ENCODE data around the gene ZNF181. TPM values are rescaled to one million over a fixed set of nuclear protein-coding genes. Genes with fewer than 3 reads are reported as not detected.
"Not testable (repeated sequence)": the region's sequence is repeated elsewhere in the genome, so short reads cannot be mapped to it uniquely, and the experiment has no call there.

Gene ZNF181
- total RNA-seq: 10 to 100 TPM in 3 of 4 donors, 1 to 10 TPM in 1; 5.4 to 16.8 (median 12.1) TPM

GRCh38 chr19:34733746-34734536, at the start of gene ZNF181:
Gene ZNF181, plus strand, starts transcription at chr19:34734243. Its CDS starts 795 bp downstream, at chr19:34735038.
- peak; percentile 85 to 97 for DNase-seq (ENCODE audit: low spot score in 2 of 2)
- TF ChIP-seq CTCF (IDR thresholded peaks at IDR 0.05): no peak
- no peak for TF ChIP-seq POLR2A (IDR thresholded peaks at IDR 0.05)
- intact Hi-C loops (cut with DNase I; ENCODE audit: low total_unique reads): no loop called here
- peak within 1 kb of the TSS; percentile 78 for H3K4me3 ChIP-seq (ENCODE audit: low read depth, poor library complexity, severe bottlenecking)
- 0 to 1% methylated on average over 30 to 31 of the region's 67 CpGs for WGBS, 2 donors

- intact Hi-C loops (cut with DNase I; ENCODE audit: low total_unique reads); H3K4me3 ChIP-seq (ENCODE audit: low read depth, poor library complexity, severe bottlenecking); DNase-seq (ENCODE audit: low spot score in 2 of 2): not testable (repeated sequence)
- WGBS, 2 donors: 96 to 97% methylated on average over 5 of the region's 5 CpGs
Measured at GRCh38 chr19:34685266-34685665, 48.8 kb upstream of the ZNF181 start.

GRCh38 chr19:34686455-34686854, 47.6 kb upstream of the ZNF181 start:
- no peak for TF ChIP-seq CTCF (IDR thresholded peaks at IDR 0.05)
- TF ChIP-seq POLR2A (IDR thresholded peaks at IDR 0.05): no peak
- H3K4me3 ChIP-seq (ENCODE audit: low read depth, poor library complexity, severe bottlenecking): no peak overlapping the region
- intact Hi-C loops (cut with DNase I; ENCODE audit: low total_unique reads): no loop called here
- 87 to 91% methylated on average over 5 of the region's 5 CpGs for WGBS, 2 donors
- DNase-seq (ENCODE audit: low spot score in 2 of 2): no peak

- TF ChIP-seq POLR2A (IDR thresholded peaks at IDR 0.05): no peak
- TF ChIP-seq CTCF (IDR thresholded peaks at IDR 0.05): no peak
- 66 to 89% methylated on average over 2 of the region's 2 CpGs for WGBS, 2 donors
- no peak for DNase-seq (ENCODE audit: low spot score in 2 of 2)
- intact Hi-C loops (cut with DNase I; ENCODE audit: low total_unique reads): no loop called here
- H3K4me3 ChIP-seq (ENCODE audit: low read depth, poor library complexity, severe bottlenecking): no peak overlapping the region
Measured at GRCh38 chr19:34687348-34687747, 46.7 kb upstream of the ZNF181 start.

- no peak overlapping the region for H3K4me3 ChIP-seq (ENCODE audit: low read depth, poor library complexity, severe bottlenecking)
- intact Hi-C loops (cut with DNase I; ENCODE audit: low total_unique reads): no loop called here
- TF ChIP-seq CTCF (IDR thresholded peaks at IDR 0.05): no peak
- no peak for TF ChIP-seq POLR2A (IDR thresholded peaks at IDR 0.05)
- WGBS, 2 donors: 90 to 100% methylated on average over 1 of the region's 1 CpG
- no peak for DNase-seq (ENCODE audit: low spot score in 2 of 2)
Measured at GRCh38 chr19:34688592-34688991, 45.5 kb upstream of the ZNF181 start.

GRCh38 chr19:34690372-34690771, 43.7 kb upstream of the ZNF181 start:
- no peak overlapping the region for H3K4me3 ChIP-seq (ENCODE audit: low read depth, poor library complexity, severe bottlenecking)
- TF ChIP-seq POLR2A (IDR thresholded peaks at IDR 0.05): no peak
- no peak for TF ChIP-seq CTCF (IDR thresholded peaks at IDR 0.05)
- WGBS, 2 donors: 84 to 90% methylated on average over 3 of the region's 3 CpGs
- intact Hi-C loops (cut with DNase I; ENCODE audit: low total_unique reads): no loop called here
- DNase-seq (ENCODE audit: low spot score in 2 of 2): no peak
